ENCODE measurements around the gene EHMT2. TPM values are rescaled to one million over a fixed set of nuclear protein-coding genes. Genes with fewer than 3 reads are reported as not detected.

Gene EHMT2
- total RNA-seq, 2 donors from 2014 or later, result 113 to 121 TPM

DNA sequence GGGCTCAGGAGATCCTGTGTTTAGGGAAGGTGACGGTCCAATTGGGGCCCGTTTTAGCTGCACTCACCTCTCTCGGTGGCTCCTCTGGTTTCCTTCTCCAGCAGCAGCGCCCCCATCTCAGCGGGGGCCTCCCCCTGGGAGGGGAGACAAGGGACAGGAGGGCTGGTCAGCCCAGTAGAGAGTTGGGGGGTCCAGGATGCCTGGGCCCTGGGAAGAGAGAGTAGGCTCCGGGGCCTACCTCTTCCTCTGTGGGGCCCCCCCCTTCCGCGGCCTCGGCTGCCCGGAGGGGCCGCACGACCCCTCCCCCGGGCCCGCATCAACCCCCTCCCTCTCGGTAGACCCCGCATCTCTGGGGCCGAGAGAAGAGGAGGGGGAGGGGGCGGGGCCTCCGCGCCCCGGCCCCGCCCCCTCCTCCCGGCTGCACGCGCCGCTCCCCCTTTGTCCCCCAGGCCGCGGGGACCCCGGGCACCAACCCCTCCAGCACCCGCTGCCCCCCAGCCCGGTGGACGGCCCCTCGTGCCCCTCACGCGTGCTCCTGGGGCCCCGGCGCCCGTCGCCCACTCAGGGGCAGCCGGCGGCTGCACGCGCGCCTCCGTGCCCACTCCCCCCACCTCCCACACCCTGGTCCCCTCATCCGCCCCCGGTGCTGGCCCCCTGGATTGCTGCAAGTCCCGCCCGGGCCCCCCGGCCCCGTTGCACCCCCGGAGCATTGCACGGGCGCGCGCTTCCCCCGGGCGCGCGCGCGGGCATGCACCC, 464 bp downstream of the EHMT2 start:
- no peak for DNase-seq
- Histone ChIP-seq H3K9me3 (ENCODE audit: control insufficient read depth, low read length) (no peaks in the 10 kb centered on the region), H3K4me3 (ENCODE audit: low read length) (peak overlapping the region; percentile 83), H3K36me3 (ENCODE audit: control insufficient read depth, insufficient read depth, low read length) (peaks cover 39% of the 10 kb centered on the region), H3K27ac (ENCODE audit: low read depth, low read length) (peak overlapping the region; percentile 60), H3K27me3 (ENCODE audit: control insufficient read depth, insufficient read depth, low read length, poor library complexity, severe bottlenecking) (no peaks in the 10 kb centered on the region), H3K4me1 (ENCODE audit: control insufficient read depth, insufficient read depth, low read length) (peaks cover 4% of the 10 kb centered on the region), H3K9ac (ENCODE audit: extremely low read depth, low read length, poor library complexity, severe bottlenecking) (peak overlapping the region; percentile 41)
- Mint-ChIP-seq H3K4me3 (peak overlapping the region; percentile 93), H3K27me3 (ENCODE audit: insufficient read depth) (no peaks in the 10 kb centered on the region), H3K4me1 (peaks cover 12% of the 10 kb centered on the region), H3K36me3 (ENCODE audit: low read depth) (peaks cover 31% of the 10 kb centered on the region), H3K27ac (no peak overlapping the region), H3K9me3 (no peaks in the 10 kb centered on the region)
- 0 to 3% methylated on average over 8 to 52 of the region's 62 CpGs for WGBS, 2 experiments (ENCODE audit: insufficient coverage in 1 of 2, insufficient read length in 1 of 2)
- TF ChIP-seq, protein P1, sequence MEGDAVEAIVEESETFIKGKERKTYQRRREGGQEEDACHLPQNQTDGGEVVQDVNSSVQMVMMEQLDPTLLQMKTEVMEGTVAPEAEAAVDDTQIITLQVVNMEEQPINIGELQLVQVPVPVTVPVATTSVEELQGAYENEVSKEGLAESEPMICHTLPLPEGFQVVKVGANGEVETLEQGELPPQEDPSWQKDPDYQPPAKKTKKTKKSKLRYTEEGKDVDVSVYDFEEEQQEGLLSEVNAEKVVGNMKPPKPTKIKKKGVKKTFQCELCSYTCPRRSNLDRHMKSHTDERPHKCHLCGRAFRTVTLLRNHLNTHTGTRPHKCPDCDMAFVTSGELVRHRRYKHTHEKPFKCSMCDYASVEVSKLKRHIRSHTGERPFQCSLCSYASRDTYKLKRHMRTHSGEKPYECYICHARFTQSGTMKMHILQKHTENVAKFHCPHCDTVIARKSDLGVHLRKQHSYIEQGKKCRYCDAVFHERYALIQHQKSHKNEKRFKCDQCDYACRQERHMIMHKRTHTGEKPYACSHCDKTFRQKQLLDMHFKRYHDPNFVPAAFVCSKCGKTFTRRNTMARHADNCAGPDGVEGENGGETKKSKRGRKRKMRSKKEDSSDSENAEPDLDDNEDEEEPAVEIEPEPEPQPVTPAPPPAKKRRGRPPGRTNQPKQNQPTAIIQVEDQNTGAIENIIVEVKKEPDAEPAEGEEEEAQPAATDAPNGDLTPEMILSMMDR (conservative IDR thresholded peaks at IDR 0.05), result no peak

DNA sequence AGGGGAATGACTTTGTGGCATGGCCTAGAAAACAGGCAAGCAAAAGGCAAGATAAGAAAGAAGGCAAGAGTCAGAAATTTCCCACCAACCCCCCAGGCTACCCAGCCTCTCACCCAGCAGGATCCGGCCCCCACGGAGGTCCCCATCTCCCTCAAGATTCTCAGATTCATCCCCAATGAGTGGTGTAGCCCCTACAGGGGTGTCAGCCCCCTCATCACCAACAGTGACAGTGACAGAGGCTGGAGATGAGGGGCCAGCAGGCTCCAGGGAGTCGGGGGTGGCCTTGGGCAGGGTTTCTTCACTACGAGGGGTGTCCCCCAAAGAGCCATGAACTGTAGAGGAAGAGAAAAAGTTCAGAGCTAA, 1.0 kb downstream of the EHMT2 start:
- peak overlapping the region; percentile 55 for H3K27ac Mint-ChIP-seq
- H3K27me3 Mint-ChIP-seq (ENCODE audit: insufficient read depth), result no peaks in the 10 kb centered on the region
- Histone ChIP-seq H3K4me1 (ENCODE audit: control insufficient read depth, insufficient read depth, low read length) (peaks cover 4% of the 10 kb centered on the region), H3K4me3 (ENCODE audit: low read length) (peak overlapping the region; percentile 83), H3K9me3 (ENCODE audit: control insufficient read depth, low read length) (no peaks in the 10 kb centered on the region), H3K36me3 (ENCODE audit: control insufficient read depth, insufficient read depth, low read length) (peaks cover 43% of the 10 kb centered on the region), H3K9ac (ENCODE audit: extremely low read depth, low read length, poor library complexity, severe bottlenecking) (peak overlapping the region; percentile 41), H3K27ac (ENCODE audit: low read depth, low read length) (no peak overlapping the region), H3K27me3 (ENCODE audit: control insufficient read depth, insufficient read depth, low read length, poor library complexity, severe bottlenecking) (no peaks in the 10 kb centered on the region)
- TF ChIP-seq, protein P1 (conservative IDR thresholded peaks at IDR 0.05), result no peak
- 67% methylated on average over 4 of the region's 4 CpGs; no CpG with 5 or more reads in 1 of the 2 experiments for WGBS, 2 experiments (ENCODE audit: insufficient coverage in 1 of 2, insufficient read length in 1 of 2)
- H3K4me3 Mint-ChIP-seq, result peak overlapping the region; percentile 93
- H3K36me3 Mint-ChIP-seq (ENCODE audit: low read depth), result peaks cover 36% of the 10 kb centered on the region
- H3K4me1 Mint-ChIP-seq, result peaks cover 12% of the 10 kb centered on the region
- no peaks in the 10 kb centered on the region for H3K9me3 Mint-ChIP-seq
- no peak for DNase-seq

DNA sequence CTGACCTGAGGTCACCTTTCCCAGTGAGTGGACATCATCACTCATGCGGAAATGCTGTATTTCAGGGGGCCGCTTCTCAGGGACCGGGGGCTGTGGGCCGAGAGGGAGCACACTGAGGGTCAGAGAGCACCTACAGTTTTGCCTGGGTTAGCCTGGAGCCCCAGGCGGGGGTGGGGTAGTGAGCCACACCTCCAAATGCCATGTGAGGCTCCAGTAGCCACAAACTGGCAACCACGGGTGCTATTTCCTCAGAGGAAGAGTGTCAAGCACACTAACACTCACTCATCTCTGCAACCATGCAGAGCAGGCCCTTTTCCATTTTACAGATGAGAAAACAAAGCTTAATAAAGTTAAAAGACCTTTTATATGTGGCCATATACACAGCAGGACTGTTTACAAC, 4.7 kb downstream of the EHMT2 start:
- Mint-ChIP-seq H3K27ac (no peak overlapping the region), H3K4me3 (no peak overlapping the region), H3K4me1 (peaks cover 4% of the 10 kb centered on the region), H3K9me3 (no peaks in the 10 kb centered on the region), H3K27me3 (ENCODE audit: insufficient read depth) (no peaks in the 10 kb centered on the region), H3K36me3 (ENCODE audit: low read depth) (peaks cover 59% of the 10 kb centered on the region)
- Histone ChIP-seq H3K4me1 (ENCODE audit: control insufficient read depth, insufficient read depth, low read length) (peaks cover 4% of the 10 kb centered on the region), H3K4me3 (ENCODE audit: low read length) (no peak overlapping the region), H3K9ac (ENCODE audit: extremely low read depth, low read length, poor library complexity, severe bottlenecking) (no peak overlapping the region), H3K27me3 (ENCODE audit: control insufficient read depth, insufficient read depth, low read length, poor library complexity, severe bottlenecking) (no peaks in the 10 kb centered on the region), H3K27ac (ENCODE audit: low read depth, low read length) (no peak overlapping the region), H3K36me3 (ENCODE audit: control insufficient read depth, insufficient read depth, low read length) (peaks cover 71% of the 10 kb centered on the region), H3K9me3 (ENCODE audit: control insufficient read depth, low read length) (no peaks in the 10 kb centered on the region)
- TF ChIP-seq, protein P1 (conservative IDR thresholded peaks at IDR 0.05), result no peak
- DNase-seq, result no peak
- WGBS, 2 experiments (ENCODE audit: insufficient coverage in 1 of 2, insufficient read length in 1 of 2), result 91 to 96% methylated on average over 5 to 6 of the region's 6 CpGs

Measured in endodermal cell (in vitro differentiated cells).